PC-3 (cell line): ENCODE measurements around the gene MYO3B. TPM values are rescaled to one million over a fixed set of nuclear protein-coding genes. Genes with fewer than 3 reads are reported as not detected.

Experiments
- ATAC-seq: fragments of 200-7000 bp; cut with Tn5 transposase; 2 replicates; pipeline ENCODE4 v1.9.1; 2020; ENCODE audit warnings: mild to moderate bottlenecking, moderate library complexity
- BruUV-seq: library from RNA; stranded (reverse); fragments of 400-500 nt; replicated peaks from 2 replicates; lab custom pipeline; 2021; lab: Mats Ljungman, UMichigan
- CTCF ChIA-PET: fragments of 300-600 bp; sonication (Branson Sonifier 250); formaldehyde crosslinking; loops from one replicate; lab custom pipeline; 2022; ENCODE audit warnings: antibody characterized with exemption; lab: Charles Lee
- POLR2A ChIA-PET: fragments of 300-600 bp; sonication (Branson Sonifier 250); formaldehyde crosslinking; loops from one replicate; lab custom pipeline; 2022; ENCODE audit warnings: antibody characterized with exemption; ENCODE audit not compliant: unreplicated experiment; lab: Charles Lee
- DNase-seq: peaks from one replicate; pipeline ENCODE4 v3.0.0-alpha.2; 2015
- H2AFZ ChIP-seq: fragments of 300-600 bp; sonication (generic); 2 replicates; pipeline ENCODE4 v1.6.0; 2016; ENCODE audit warnings: antibody characterized with exemption, low read length
- H3F3A ChIP-seq: fragments of 300-600 bp; sonication (generic); one replicate; pipeline ENCODE4 v1.6.0; 2017; ENCODE audit warnings: antibody characterized with exemption, low read length, control low read depth, mild to moderate bottlenecking; ENCODE audit not compliant: unreplicated experiment
- H3K27ac ChIP-seq: fragments of 300-600 bp; sonication (generic); 2 replicates; pipeline ENCODE4 v1.5.1; 2016; ENCODE audit warnings: mild to moderate bottlenecking, low read length
- H3K27me3 ChIP-seq: fragments of 300-600 bp; sonication (generic); 2 replicates; pipeline ENCODE4 v1.6.1; 2016; ENCODE audit warnings: low read length, mixed read lengths
- H3K36me3 ChIP-seq: fragments of 300-600 bp; sonication (generic); 2 replicates; pipeline ENCODE4 v1.6.1; 2016; ENCODE audit warnings: low read depth, mixed run types, low read length, mixed read lengths
- H3K4me1 ChIP-seq: fragments of 300-600 bp; sonication (generic); 2 replicates; pipeline ENCODE4 v1.5.1; 2016; ENCODE audit warnings: low read length; ENCODE audit not compliant: insufficient read depth
- H3K4me2 ChIP-seq: fragments of 300-600 bp; sonication (generic); 2 replicates; pipeline ENCODE4 v1.6.0; 2016; ENCODE audit warnings: low read length
- H3K4me3 ChIP-seq: fragments of 300-600 bp; sonication (generic); 2 replicates; pipeline ENCODE4 v1.5.1; 2016; ENCODE audit warnings: mild to moderate bottlenecking, low read length, mixed read lengths
- H3K79me2 ChIP-seq: fragments of 300-600 bp; sonication (generic); 2 replicates; pipeline ENCODE4 v1.6.1; 2017; ENCODE audit warnings: low read length, mixed read lengths
- H3K9ac ChIP-seq: fragments of 300-600 bp; sonication (generic); 2 replicates; pipeline ENCODE4 v1.6.0; 2016; ENCODE audit warnings: mild to moderate bottlenecking, low read length
- H3K9me2 ChIP-seq: fragments of 300-600 bp; sonication (generic); replicated peaks from 2 replicates; pipeline ENCODE4 v1.6.1; 2016; ENCODE audit warnings: mixed run types, low read length, mixed read lengths
- H3K9me3 ChIP-seq: fragments of 300-600 bp; sonication (generic); 2 replicates; pipeline ENCODE4 v1.6.1; 2016; ENCODE audit warnings: low read length, mixed read lengths
- H4K20me1 ChIP-seq: fragments of 300-600 bp; sonication (generic); 2 replicates; pipeline ENCODE4 v1.6.1; 2016; ENCODE audit warnings: low read length, mixed read lengths
- CTCF ChIP-seq: fragments of 300-600 bp; sonication (generic); conservative IDR thresholded peaks from 2 replicates; pipeline ENCODE4 v1.5.1; 2017; ENCODE audit warnings: antibody characterized with exemption, low read depth, mild to moderate bottlenecking, low read length
- EZH2 ChIP-seq: fragments of 300-600 bp; sonication (generic); IDR thresholded peaks from one replicate; pipeline ENCODE4 v1.6.1; 2017; ENCODE audit warnings: antibody characterized with exemption, mild to moderate bottlenecking, low read length; ENCODE audit not compliant: unreplicated experiment
- EZH2phosphoT487 ChIP-seq: fragments of 300-600 bp; sonication (generic); IDR thresholded peaks from 2 replicates; pipeline ENCODE4 v1.6.1; 2018; ENCODE audit warnings: mild to moderate bottlenecking, antibody characterized with exemption, low read length, borderline replicate concordance
- intact Hi-C: fragments of 100-400 bp; cut with micrococcal nuclease; formaldehyde crosslinking; loops from 2 replicates; pipeline ENCODE4 v1.9.0; 2023
- total RNA-seq: library from RNA; depleted of rRNA; stranded (reverse); fragments of >200 nt; gene quantifications from 2 replicates; pipeline ENCODE4 v1.2.3, GENCODE V29; 2014

The MYO3B gene
- total RNA-seq, 1 experiment from 2014 or later = 1.1 TPM

DNA sequence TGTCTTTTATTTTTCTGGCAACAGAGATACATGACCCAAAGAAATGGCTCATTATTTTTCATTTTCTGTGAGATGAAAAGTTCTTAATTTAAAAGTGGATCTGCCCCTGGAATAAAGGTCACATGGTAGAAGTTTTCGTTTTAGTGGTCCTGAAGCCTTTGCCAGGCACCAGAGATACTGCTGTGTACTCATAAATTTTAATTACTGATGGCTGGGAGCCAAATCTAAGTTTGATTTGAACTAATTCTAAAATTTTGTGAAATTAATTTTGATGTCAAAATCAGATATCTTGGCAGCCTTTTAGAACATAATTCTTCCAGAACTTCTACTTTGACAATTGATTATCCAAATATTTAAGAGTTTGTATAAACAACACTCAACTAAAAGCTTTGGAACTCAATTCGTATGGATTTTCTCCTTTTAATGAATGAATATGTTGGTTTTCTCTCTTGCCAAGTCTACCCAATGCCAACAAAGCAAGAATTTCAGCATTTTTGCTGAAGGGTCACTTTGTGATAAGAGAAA lies 408.7 kb downstream of the MYO3B start:
- no peak for DNase-seq
- H3K27me3 ChIP-seq = no peaks in the 10 kb centered on the region
- H3K36me3 ChIP-seq = no peaks in the 10 kb centered on the region
- H3K27ac ChIP-seq = no peak overlapping the region
- H3K9me2 ChIP-seq = no peaks in the 10 kb centered on the region
- ChIA-PET CTCF (no interaction called here), POLR2A (no interaction called here)
- H4K20me1 ChIP-seq = no peaks in the 10 kb centered on the region
- H3K9me3 ChIP-seq = no peaks in the 10 kb centered on the region
- no peak for ATAC-seq
- peaks cover 17% of the 10 kb centered on the region for H3K4me1 ChIP-seq
- H3K79me2 ChIP-seq = no peaks in the 10 kb centered on the region
- intact Hi-C loops = no loop called here
- no peak overlapping the region for H3K9ac ChIP-seq
- H3F3A ChIP-seq = no peaks in the 10 kb centered on the region
- no peak overlapping the region for H2AFZ ChIP-seq
- no peak overlapping the region for H3K4me3 ChIP-seq
- no peak overlapping the region for H3K4me2 ChIP-seq
- no TSS peak for BruUV-seq
- no peak for TF ChIP-seq EZH2phosphoT487

- no peak overlapping the region for H3K4me3 ChIP-seq
- H2AFZ ChIP-seq = no peak overlapping the region
- no peak for ATAC-seq
- no peaks in the 10 kb centered on the region for H3K9me3 ChIP-seq
- no peaks in the 10 kb centered on the region for H3K9me2 ChIP-seq
- ChIA-PET POLR2A (no interaction called here), CTCF (no interaction called here)
- H3K36me3 ChIP-seq = no peaks in the 10 kb centered on the region
- H3K27me3 ChIP-seq = no peaks in the 10 kb centered on the region
- H3F3A ChIP-seq = no peaks in the 10 kb centered on the region
- no peaks in the 10 kb centered on the region for H4K20me1 ChIP-seq
- no TSS peak for BruUV-seq
- H3K4me2 ChIP-seq = no peak overlapping the region
- no peaks in the 10 kb centered on the region for H3K79me2 ChIP-seq
- intact Hi-C loops = no loop called here
- TF ChIP-seq CTCF = no peak
- TF ChIP-seq EZH2 = no peak
- TF ChIP-seq EZH2phosphoT487 = no peak
- H3K4me1 ChIP-seq = peaks cover 17% of the 10 kb centered on the region
- H3K9ac ChIP-seq = no peak overlapping the region
- DNase-seq = no peak
- H3K27ac ChIP-seq = no peak overlapping the region
Observed at GRCh38 chr2:170587117-170587516, 409.2 kb downstream of the MYO3B start.

GRCh38 chr2:170587922-170588321 lies 410.0 kb downstream of the MYO3B start:
- no peaks in the 10 kb centered on the region for H3K79me2 ChIP-seq

More at GRCh38 chr2:170587922-170588321, 410.0 kb downstream of the MYO3B start:
- Histone ChIP-seq H3K9me3 (no peaks in the 10 kb centered on the region), H3F3A (no peaks in the 10 kb centered on the region), H3K9ac (no peak overlapping the region), H3K27ac (no peak overlapping the region), H3K4me2 (no peak overlapping the region), H3K9me2 (no peaks in the 10 kb centered on the region), H3K36me3 (no peaks in the 10 kb centered on the region), H4K20me1 (no peaks in the 10 kb centered on the region), H2AFZ (no peak overlapping the region), H3K4me3 (no peak overlapping the region), H3K27me3 (no peaks in the 10 kb centered on the region), H3K4me1 (peaks cover 17% of the 10 kb centered on the region)
- DNase-seq = peak; percentile 64
- intact Hi-C loops = no loop called here
- ChIA-PET CTCF (no interaction called here), POLR2A (no interaction called here)
- peak; percentile 56; the same call in 1 of the 2 replicates for ATAC-seq
- TF ChIP-seq EZH2 (no peak), EZH2phosphoT487 (no peak), CTCF (no peak)
- no TSS peak for BruUV-seq
